ENCODE measurements around the gene ETV2.
"Not testable (repeated sequence)": the region's sequence is repeated elsewhere in the genome, so short reads cannot be mapped to it uniquely, and the experiment has no call there.

ETV2 gene

DNA sequence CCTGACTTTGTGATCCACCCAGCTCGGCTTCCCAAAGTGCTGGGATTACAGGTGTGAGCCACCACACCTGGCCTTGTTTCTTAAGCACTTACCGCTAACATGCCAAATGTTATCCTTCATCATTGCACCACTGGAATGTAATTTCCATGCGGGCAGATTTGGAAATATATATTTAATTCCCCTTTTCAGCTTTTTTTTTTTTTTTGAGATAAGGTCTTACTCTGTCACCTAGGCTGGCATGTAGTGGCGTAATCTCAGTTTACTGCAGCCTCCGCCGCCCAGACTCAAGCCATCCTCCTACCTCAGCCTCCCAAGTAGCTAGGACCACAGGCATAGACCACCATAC lies 20.4 kb downstream of the ETV2 start:
- no peak for DNase-seq

DNA sequence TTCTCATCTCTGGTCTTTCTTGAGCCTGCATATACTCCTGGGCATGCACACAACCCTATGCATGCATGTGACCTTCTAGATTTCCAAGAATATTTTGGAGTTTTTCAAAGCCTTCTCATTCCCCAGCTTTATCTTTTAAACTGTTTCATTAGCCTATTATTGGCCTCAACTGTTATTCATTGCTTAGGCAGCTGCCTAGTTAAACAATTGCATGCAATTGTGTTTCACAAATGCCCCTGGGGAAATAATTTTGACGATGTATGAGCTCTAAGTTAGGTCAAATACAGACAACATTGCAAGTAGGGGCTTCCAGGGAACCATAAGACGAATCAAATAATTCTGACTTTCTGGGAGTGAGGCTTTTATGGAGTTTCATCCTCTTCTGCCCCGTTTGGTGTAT lies 22.4 kb downstream of the ETV2 start:
- no peak for DNase-seq

- no peak for DNase-seq
Measured at GRCh38 chr19:35665157-35665556, 23.6 kb downstream of the ETV2 start.

DNA sequence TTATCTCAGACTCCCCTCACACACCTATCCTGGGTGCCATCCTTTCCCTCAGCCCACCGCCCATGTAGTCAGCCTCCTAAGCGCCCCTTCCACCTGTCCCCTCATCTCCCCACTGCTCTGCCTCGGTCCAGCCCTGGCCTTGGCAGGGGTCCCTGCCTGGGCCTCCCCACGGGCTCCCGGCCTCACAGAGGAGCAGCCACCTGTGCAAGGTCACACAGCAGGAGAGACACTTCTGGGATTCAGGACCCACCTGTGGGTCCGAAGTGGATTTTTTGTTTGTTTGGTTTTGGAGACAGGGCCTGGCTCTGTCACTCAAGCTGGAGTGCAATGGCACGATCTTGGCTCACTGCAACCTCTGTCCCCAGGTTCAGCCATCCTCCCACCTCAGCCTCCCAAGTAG lies 24.1 kb downstream of the ETV2 start:
- DNase-seq = no peak

GRCh38 chr19:35666251-35666913 lies 24.8 kb downstream of the ETV2 start, which contains the start of gene UPK1A:
Gene UPK1A (plus strand): TSS chr19:35666517. CDS start chr19:35666813, 296 bp downstream.
- DNase-seq = no peak

DNA sequence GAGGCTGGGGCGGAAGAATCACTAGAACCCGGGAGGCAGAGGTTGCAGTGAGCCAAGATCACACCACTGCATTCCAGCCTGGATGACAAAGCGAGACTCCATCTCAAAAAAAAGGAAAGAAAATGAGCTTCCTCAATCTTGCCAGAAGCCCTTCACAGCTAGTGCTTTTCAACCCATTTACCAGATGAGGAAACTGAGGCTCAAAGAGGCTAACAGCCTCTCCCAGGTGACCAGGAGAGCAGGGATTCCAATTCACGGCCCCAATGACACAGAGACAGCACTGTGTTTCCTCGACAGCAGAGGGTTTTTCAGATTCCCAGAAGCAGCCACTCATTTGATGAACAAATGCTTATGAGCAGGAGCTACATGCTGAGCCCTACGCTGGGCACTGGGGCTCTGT lies 28.0 kb downstream of the ETV2 start:
- DNase-seq = no peak

DNA sequence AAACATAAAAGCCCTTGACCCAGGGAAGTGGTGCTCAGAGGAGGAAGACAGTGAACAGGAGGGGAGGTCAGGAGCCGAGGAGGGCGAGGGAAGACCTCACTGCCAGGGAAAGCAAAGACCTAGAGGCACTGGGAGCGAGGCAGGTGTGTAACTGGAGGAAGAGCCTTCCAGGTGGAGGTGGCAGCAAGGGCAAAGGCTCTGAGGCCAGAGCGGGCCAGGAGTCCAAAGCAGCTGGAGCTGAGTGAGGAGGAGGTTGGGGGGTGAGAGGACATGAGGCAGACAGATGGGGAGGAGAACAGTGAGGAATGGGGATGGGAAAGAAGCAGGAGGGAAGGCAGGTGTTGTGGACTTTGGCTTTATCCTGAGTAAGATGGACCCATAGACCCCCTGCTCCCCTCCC lies 28.4 kb downstream of the ETV2 start:
- DNase-seq = no peak

GRCh38 chr19:35670686-35671085 lies 29.1 kb downstream of the ETV2 start:
- DNase-seq = no peak

DNA sequence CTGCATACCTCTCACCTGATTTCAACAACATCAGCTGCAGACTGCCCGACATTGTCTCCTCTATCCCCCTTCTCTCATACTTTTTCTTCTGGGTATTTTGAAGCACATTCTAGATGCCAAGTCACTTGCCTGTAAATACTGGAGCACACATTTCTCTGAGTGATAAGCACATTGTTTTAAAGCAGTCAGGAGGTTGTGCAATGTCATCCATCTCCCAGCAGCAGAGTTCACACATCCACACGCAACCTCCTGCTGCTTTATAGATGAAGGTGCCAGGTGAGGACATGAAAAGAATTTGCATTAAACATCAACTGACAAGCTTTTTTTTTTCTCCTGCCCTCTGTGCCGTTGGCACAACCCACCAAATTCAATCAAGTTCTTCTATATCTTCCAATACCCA lies 30.3 kb downstream of the ETV2 start:
- DNase-seq = no peak

GRCh38 chr19:35673121-35673804 lies 31.7 kb downstream of the ETV2 start:
- peak in 3 of 5 experiments; percentile 11 to 84 (median 40) for DNase-seq

DNA sequence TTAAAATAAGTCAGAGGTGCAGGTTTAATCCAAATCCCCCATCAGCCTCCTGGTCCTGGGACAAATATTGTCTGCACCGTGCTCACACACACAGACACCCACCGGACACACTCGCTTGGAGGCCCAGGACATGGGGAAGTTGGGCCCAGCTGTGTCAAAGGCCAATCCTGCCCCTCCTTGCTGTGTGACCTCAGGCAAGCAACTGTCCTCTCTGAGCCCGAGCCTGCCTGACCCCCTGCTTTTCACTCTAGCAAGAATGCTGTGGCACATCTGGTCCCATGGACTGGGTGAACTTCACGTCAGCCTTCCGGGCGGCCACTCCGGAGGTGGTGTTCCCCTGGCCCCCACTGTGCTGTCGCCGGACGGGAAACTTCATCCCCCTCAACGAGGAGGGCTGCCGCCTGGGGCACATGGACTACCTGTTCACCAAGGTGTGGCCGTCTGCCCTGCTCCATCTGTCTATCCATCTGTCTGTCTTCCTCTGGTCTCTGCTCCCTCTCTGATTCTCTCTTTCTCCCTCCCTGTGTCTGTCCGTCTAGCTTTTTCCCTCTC lies 34.1 kb downstream of the ETV2 start:
- DNase-seq = no peak

DNA sequence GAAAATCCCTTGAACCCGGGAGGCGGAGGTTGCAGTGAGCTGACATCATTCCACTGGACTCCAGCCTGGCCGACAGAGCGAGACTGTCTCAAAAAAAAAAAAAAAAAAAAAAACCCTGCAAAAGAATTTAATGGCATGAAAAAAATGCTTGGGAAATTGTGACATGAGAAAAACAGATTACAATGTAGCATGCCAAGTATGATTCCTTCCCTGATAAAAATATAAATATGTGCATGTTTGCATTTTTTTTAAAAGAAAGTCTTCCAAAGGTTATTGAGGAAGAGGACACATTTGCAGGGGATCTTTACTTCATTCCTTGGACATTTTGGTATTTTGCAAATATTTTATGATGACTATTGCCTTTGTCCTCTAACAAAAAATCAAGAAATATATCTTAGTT lies 48.3 kb downstream of the ETV2 start:
- DNase-seq = no peak

- not testable (repeated sequence) for DNase-seq
Measured at GRCh38 chr19:35691106-35691505, 49.6 kb downstream of the ETV2 start.

DNA sequence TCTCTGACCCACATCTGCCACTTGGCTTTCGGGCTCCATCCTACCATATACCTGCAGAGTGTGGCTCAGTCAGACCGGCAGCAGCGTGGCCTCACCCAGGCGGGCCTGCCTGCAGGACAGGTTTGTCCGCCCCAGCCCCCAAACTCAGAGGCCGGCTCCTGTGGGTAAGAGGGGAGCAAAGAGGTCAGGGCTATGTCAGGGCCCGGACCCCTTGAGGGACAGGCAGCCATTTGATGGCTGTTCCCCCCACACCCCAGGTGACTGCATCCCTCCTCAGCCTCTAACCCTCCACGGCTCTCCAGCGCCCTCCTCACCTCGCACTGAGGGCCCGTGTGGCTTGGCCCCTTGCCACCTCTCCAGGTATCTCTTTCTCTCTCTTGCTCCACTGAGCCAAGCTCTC lies 50.5 kb downstream of the ETV2 start:
- DNase-seq = no peak

GRCh38 chr19:35693422-35693821 lies 51.9 kb downstream of the ETV2 start:
- DNase-seq = no peak

DNA sequence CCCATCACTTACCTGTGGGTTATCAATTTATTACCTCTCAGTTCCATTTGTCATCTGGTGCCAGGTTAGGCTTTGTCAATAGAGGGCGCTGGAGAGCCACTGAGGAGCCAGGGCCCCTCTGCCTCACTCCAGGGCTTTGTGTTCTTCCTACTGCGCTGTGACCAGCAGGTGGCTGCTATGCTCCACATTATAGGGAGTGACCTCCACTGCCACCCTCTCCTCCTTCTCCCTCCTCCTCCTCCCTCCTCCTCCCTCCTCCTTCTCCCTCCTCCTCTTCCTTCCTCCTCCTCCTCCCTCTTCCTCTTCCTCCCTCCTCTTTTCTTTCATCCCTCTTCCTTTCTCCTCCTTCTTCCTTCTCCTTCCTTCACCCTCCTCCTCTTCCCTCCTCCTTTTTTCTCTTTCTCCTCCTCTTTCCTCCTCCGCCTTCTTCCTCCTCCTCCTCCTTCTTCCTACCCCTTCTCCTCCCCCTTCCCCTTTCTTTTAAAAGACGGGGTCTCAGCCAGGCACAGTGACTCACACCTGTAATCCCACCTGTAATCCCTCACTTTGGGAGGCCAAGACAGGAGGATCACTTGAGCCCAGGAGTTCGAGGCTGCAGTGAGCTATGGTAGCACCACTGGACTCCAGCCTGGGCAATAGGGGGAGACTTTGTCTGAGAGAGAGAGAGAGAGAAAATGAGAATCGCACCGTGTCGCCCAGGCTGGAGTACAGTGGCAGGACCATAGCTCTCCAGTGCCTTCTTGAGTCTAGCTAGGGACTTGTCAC lies 52.5 kb downstream of the ETV2 start:
- peak; percentile 63 to 90 (median 82) for DNase-seq
